Smooth muscle cell (in vitro differentiated cells): ENCODE data around the gene ANKRD30B. TPM values are rescaled to one million over a fixed set of nuclear protein-coding genes. Genes with fewer than 3 reads are reported as not detected.
"Not testable (repeated sequence)": the region's sequence is repeated elsewhere in the genome, so short reads cannot be mapped to it uniquely, and the experiment has no call there.

Experiments used
- DNase-seq: peaks from one replicate; lab custom pipeline; 2025; ENCODE audit not compliant: unreplicated experiment; lab: John Stamatoyannopoulos, UW
- H2AFZ ChIP-seq: fragments of 200-600 bp; sonication (generic); 2 replicates; pipeline ENCODE4 v1.6.0; 2016; ENCODE audit warnings: antibody characterized with exemption, low read depth, mild to moderate bottlenecking
- H3F3A ChIP-seq: fragments of 200-600 bp; sonication (generic); 2 replicates; pipeline ENCODE4 v1.6.0; 2017; ENCODE audit warnings: antibody characterized with exemption, low read depth
- H3K27ac ChIP-seq: fragments of 200-600 bp; sonication (generic); 2 replicates; pipeline ENCODE4 v1.5.1; 2016; ENCODE audit warnings: low read depth, mild to moderate bottlenecking
- H3K27me3 ChIP-seq: fragments of 200-600 bp; sonication (generic); 2 replicates; pipeline ENCODE4 v1.6.1; 2016; ENCODE audit warnings: low read depth, mild to moderate bottlenecking
- H3K36me3 ChIP-seq: fragments of 200-600 bp; sonication (generic); 2 replicates; pipeline ENCODE4 v1.5.1; 2016; ENCODE audit warnings: low read depth
- H3K4me1 ChIP-seq: fragments of 200-600 bp; sonication (generic); 2 replicates; pipeline ENCODE4 v1.5.1; 2016; ENCODE audit warnings: low read depth
- H3K4me2 ChIP-seq: fragments of 200-600 bp; sonication (generic); 2 replicates; pipeline ENCODE4 v1.6.0; 2016; ENCODE audit warnings: mild to moderate bottlenecking
- H3K4me3 ChIP-seq: fragments of 200-600 bp; sonication (generic); 2 replicates; pipeline ENCODE4 v1.5.1; 2016; ENCODE audit warnings: mild to moderate bottlenecking
- H3K79me2 ChIP-seq: fragments of 200-600 bp; sonication (generic); 2 replicates; pipeline ENCODE4 v1.6.0; 2016; ENCODE audit warnings: low read depth, mild to moderate bottlenecking
- H3K9ac ChIP-seq: fragments of 200-600 bp; sonication (generic); 2 replicates; pipeline ENCODE4 v1.6.0; 2016; ENCODE audit warnings: low read depth
- H3K9me3 ChIP-seq: fragments of 200-600 bp; sonication (generic); replicated peaks from 2 replicates; pipeline ENCODE4 v1.5.1; 2016; ENCODE audit warnings: low read depth
- H4K20me1 ChIP-seq: fragments of 200-600 bp; sonication (generic); 2 replicates; pipeline ENCODE4 v1.6.0; 2016; ENCODE audit warnings: low read depth
- WGBS: methylation state at CpG from one replicate; pipeline ENCODE4 v1.1.7; 2016; ENCODE audit warnings: low lambda C conversion rate; 5-methylcytosine and 5-hydroxymethylcytosine counted together
- polyA plus RNA-seq: library from polyadenylated mRNA; unstranded; fragments of >200 nt; fragmentation: Nextera tagmentation; extraction: Ambion mirVana; gene quantifications from 2 replicates; pipeline ENCODE4 v1.2.1, GENCODE V29; 2016
- total RNA-seq: library from RNA; depleted of rRNA; stranded (reverse); fragments of >200 nt; gene quantifications from 2 replicates; pipeline ENCODE4 v1.2.3, GENCODE V29; 2014

The ANKRD30B gene
- total and polyA plus RNA-seq, 2 experiments from 2014 or later, result not detected

DNA sequence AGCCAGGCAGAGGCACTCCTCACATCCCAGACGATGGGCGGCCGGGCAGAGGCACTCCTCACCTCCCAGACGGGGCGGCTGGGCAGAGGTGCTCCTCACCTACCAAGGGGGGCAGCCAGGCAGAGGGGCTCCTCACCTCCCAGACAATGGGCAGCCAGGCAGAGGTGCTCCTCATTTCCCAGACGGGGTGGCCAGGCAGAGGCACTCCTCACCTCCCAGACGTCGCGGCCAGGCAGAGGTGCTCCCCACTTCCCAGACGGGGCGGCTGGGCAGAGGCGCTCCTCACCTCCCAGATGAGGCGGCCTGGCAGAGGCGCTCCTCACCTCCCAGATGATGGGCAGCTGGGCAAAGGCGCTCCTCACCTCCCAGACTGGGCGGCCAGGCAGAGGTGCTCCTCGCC is 107.7 kb downstream of the ANKRD30B start:
- not testable (repeated sequence) for H4K20me1 ChIP-seq, H3K4me1 ChIP-seq, H3F3A ChIP-seq, H3K79me2 ChIP-seq, H2AFZ ChIP-seq, H3K36me3 ChIP-seq, H3K27ac ChIP-seq, H3K4me2 ChIP-seq, H3K9ac ChIP-seq, H3K9me3 ChIP-seq, H3K27me3 ChIP-seq, H3K4me3 ChIP-seq, DNase-seq
- 82% methylated on average over 11 of the region's 17 CpGs for WGBS

DNA sequence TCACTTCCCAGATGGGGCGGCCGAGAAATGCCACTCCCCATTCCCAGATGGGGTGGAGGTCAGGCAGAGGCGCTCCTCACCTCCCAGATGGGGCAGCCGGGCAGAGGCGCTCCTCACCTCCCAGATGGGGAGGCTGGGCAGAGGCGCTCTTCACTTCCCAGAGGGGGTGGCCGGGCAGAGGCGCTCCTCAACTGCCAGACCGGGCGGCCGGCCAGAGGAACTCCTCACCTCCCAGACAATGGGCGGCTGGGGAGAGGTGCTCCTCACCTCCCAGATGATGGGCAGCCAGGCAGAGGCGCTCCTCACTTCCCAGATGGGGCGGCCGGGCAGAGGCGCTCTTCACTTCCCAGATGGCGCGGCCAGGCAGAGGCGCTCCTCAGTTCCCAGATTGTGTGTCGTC is 108.3 kb downstream of the ANKRD30B start:
- not testable (repeated sequence) for H3K27me3 ChIP-seq, H3K4me1 ChIP-seq, DNase-seq, H3K9ac ChIP-seq, H4K20me1 ChIP-seq, H3K27ac ChIP-seq, H3K36me3 ChIP-seq, H2AFZ ChIP-seq, H3K4me2 ChIP-seq, H3F3A ChIP-seq, H3K4me3 ChIP-seq, H3K79me2 ChIP-seq, H3K9me3 ChIP-seq
- WGBS, result 100% methylated on average over 3 of the region's 20 CpGs

DNA sequence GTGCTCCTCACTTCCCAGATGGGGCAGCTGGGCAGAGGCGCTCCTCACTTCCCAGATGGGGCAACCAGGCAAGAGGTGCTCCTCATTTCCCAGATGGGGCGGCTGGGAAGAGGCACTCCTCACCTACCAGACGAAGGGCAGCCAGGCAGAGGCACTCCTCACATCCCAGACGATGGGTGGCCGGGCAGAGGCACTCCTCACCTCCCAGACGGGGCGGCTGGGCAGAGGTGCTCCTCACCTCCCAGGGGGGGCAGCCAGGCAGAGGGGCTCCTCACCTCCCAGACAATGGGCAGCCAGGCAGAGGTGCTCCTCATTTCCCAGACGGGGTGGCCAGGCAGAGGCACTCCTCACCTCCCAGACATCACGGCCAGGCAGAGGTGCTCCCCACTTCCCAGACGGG is 110.5 kb downstream of the ANKRD30B start:
- not testable (repeated sequence) for H3K9ac ChIP-seq, H3K79me2 ChIP-seq, H3K4me3 ChIP-seq, H3K27me3 ChIP-seq, DNase-seq, H3K36me3 ChIP-seq, H3F3A ChIP-seq, H4K20me1 ChIP-seq, H3K9me3 ChIP-seq, H3K4me2 ChIP-seq, H3K27ac ChIP-seq, H2AFZ ChIP-seq, H3K4me1 ChIP-seq
- no CpG with 5 or more reads among the region's 10 CpGs for WGBS

DNA sequence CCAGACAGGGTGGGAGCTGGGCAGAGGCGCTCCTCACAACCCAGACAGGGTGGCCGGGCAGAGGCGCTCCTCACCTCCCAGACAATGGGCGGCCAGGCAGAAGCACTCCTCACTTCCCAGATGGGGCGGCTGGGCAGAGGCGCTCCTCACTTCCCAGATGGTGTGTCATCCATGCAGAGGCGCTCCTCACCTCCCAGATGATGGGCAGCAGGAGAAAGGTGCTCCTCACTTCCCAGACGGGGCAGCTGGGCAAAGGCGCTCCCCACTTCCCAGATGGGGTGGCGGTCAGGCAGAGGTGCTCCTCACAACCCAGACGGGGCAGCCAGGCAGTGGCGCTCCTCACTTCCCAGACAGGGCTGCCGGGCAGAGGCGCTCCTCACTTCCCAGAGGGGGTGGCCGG is 112.0 kb downstream of the ANKRD30B start:
- not testable (repeated sequence) for H3K9me3 ChIP-seq, DNase-seq, H3K4me3 ChIP-seq, H3K9ac ChIP-seq, H3K4me2 ChIP-seq, H3K36me3 ChIP-seq, H3K4me1 ChIP-seq, H3K27ac ChIP-seq, H3K79me2 ChIP-seq, H3K27me3 ChIP-seq, H3F3A ChIP-seq, H2AFZ ChIP-seq, H4K20me1 ChIP-seq
- WGBS, result 84% methylated on average over 9 of the region's 15 CpGs

DNA sequence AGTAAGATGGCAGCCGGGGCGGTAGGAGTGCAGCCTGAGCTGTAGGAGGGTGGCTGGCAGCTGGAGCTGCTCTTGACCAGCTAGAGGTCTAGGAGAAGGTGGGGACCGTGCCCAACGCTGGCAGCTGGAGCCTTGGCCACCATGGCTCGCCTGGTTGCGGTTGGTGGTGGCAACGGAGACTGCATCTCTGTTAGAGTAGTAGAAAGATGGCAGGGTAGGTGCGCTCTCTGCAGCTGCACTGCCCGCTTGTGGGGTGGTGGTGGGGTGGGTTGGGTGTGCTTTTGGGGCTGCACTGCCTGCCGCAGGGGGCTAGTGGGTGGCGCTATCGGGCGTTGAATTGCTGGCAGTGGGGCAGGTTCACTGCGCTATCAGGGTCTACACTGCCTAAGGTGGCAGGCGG is 118.5 kb downstream of the ANKRD30B start:
- not testable (repeated sequence) for H3K4me1 ChIP-seq, H2AFZ ChIP-seq, H3F3A ChIP-seq, H3K9me3 ChIP-seq, H3K79me2 ChIP-seq, H3K27ac ChIP-seq, H3K4me2 ChIP-seq, H3K4me3 ChIP-seq, DNase-seq, H3K27me3 ChIP-seq, H3K9ac ChIP-seq, H3K36me3 ChIP-seq, H4K20me1 ChIP-seq
- 84% methylated on average over 12 of the region's 15 CpGs for WGBS

DNA sequence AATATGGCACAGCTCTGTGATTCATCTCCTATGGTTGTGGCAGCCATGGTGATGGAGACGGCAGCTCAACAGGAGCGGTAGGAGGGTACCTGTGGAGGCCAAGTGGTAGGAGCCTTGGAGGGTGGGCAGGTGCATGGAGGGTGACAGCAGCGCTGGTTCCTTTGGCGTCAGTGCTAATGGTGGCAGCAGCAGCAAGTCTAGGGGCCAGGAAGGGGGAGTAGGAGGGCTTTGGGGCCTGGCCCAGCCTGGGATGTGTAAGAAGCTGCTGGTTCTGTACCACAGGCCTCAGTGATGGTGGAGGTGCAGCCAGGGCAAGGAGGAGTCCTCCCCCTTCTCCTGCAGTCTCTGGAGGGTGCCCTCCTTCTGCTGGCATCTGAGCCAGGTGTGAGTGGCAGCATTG is 120.0 kb downstream of the ANKRD30B start:
- 82% methylated on average over 4 of the region's 4 CpGs for WGBS
- not testable (repeated sequence) for H3F3A ChIP-seq, H3K79me2 ChIP-seq, H3K4me3 ChIP-seq, DNase-seq, H3K27ac ChIP-seq, H3K36me3 ChIP-seq, H3K4me2 ChIP-seq, H4K20me1 ChIP-seq, H2AFZ ChIP-seq, H3K4me1 ChIP-seq, H3K9ac ChIP-seq, H3K9me3 ChIP-seq, H3K27me3 ChIP-seq

DNA sequence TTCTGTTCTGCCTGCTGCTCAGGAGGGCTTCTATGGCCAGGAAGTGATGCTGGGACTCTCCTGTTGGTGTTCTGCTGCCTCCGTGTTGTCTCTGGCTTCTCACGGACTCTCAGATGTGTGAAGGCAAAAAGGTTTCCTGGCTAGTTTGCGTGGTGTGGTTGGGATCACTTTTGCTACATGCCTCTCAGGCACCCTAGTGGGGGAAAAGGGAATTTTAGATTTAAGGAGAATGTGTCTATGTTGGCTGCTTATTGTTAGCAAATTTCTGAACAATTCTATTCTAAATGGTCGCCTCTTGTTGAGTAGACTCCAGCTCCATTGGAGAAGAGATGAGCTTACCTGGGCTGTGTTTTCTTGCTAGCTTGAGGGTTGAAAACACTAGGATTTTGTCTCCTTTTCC is 120.9 kb downstream of the ANKRD30B start:
- H2AFZ ChIP-seq, H3F3A ChIP-seq, H3K79me2 ChIP-seq, H3K27ac ChIP-seq, H3K4me2 ChIP-seq, DNase-seq, H3K27me3 ChIP-seq, H4K20me1 ChIP-seq, H3K4me3 ChIP-seq, H3K36me3 ChIP-seq, H3K4me1 ChIP-seq, H3K9ac ChIP-seq, H3K9me3 ChIP-seq: not testable (repeated sequence)
- 69% methylated on average over 4 of the region's 4 CpGs for WGBS

DNA sequence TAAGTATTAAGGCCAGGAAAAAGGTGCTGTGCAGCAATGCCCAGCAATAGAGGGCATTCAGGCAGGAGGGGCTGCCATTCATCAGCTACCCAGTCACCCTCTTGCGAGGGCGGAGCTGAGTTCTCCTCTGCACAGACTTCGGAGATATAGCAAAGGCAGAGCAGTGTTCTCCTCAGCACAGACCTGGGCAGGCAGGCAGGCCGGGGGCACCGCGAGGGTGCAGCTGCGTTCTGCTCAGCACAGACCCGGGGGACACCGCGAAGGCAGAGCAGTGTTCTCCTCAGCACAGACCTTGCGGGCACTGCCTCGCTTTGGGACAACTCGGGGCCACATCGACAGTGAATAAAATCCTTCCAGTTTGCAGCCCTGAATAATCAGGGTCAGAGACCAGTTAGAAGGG is 130.9 kb downstream of the ANKRD30B start:
- not testable (repeated sequence) for H3K9me3 ChIP-seq, DNase-seq, H4K20me1 ChIP-seq, H3K4me1 ChIP-seq, H3K4me2 ChIP-seq, H3K9ac ChIP-seq, H3K27ac ChIP-seq, H3F3A ChIP-seq, H2AFZ ChIP-seq, H3K36me3 ChIP-seq, H3K27me3 ChIP-seq, H3K4me3 ChIP-seq, H3K79me2 ChIP-seq
- 81% methylated on average over 14 of the region's 14 CpGs for WGBS
